ENCODE results near the gene PGBD2. TPM values are rescaled to one million over a fixed set of nuclear protein-coding genes. Genes with fewer than 3 reads are reported as not detected.

Gene PGBD2
- total and polyA plus RNA-seq, 2 of the 13 experiments (the other 11 are each of a cell fraction or from before 2014, with no cell fraction given), result 6.0 to 7.4 TPM

GRCh38 chr1:248910761-248911160 lies 4.7 kb downstream of the PGBD2 start:
- ATAC-seq, result no peak
- TF ChIP-seq, protein P1, sequence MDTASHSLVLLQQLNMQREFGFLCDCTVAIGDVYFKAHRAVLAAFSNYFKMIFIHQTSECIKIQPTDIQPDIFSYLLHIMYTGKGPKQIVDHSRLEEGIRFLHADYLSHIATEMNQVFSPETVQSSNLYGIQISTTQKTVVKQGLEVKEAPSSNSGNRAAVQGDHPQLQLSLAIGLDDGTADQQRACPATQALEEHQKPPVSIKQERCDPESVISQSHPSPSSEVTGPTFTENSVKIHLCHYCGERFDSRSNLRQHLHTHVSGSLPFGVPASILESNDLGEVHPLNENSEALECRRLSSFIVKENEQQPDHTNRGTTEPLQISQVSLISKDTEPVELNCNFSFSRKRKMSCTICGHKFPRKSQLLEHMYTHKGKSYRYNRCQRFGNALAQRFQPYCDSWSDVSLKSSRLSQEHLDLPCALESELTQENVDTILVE (CRISPR knock-in tag; IDR thresholded peaks at IDR 0.05), result no peak
- TF ChIP-seq REST (IDR thresholded peaks at IDR 0.05; ENCODE audit: borderline replicate concordance in 1 of 2, low read depth in 1 of 2, low read length in 2 of 2) (no peak), MAZ (IDR thresholded peaks at IDR 0.05; ENCODE audit: borderline replicate concordance, low read depth, low read length) (no peak), MAZ (CRISPR knock-in tag; IDR thresholded peaks at IDR 0.05; ENCODE audit: low read depth) (no peak), KLF16 (CRISPR knock-in tag; IDR thresholded peaks at IDR 0.05) (no peak), HOXA5 (CRISPR knock-in tag; IDR thresholded peaks at IDR 0.05) (no peak), PPARG (CRISPR knock-in tag; conservative IDR thresholded peaks at IDR 0.05) (no peak), ZNF34 (CRISPR knock-in tag; IDR thresholded peaks at IDR 0.05; ENCODE audit: borderline replicate concordance) (no peak)
- TF ChIP-seq, protein P2, sequence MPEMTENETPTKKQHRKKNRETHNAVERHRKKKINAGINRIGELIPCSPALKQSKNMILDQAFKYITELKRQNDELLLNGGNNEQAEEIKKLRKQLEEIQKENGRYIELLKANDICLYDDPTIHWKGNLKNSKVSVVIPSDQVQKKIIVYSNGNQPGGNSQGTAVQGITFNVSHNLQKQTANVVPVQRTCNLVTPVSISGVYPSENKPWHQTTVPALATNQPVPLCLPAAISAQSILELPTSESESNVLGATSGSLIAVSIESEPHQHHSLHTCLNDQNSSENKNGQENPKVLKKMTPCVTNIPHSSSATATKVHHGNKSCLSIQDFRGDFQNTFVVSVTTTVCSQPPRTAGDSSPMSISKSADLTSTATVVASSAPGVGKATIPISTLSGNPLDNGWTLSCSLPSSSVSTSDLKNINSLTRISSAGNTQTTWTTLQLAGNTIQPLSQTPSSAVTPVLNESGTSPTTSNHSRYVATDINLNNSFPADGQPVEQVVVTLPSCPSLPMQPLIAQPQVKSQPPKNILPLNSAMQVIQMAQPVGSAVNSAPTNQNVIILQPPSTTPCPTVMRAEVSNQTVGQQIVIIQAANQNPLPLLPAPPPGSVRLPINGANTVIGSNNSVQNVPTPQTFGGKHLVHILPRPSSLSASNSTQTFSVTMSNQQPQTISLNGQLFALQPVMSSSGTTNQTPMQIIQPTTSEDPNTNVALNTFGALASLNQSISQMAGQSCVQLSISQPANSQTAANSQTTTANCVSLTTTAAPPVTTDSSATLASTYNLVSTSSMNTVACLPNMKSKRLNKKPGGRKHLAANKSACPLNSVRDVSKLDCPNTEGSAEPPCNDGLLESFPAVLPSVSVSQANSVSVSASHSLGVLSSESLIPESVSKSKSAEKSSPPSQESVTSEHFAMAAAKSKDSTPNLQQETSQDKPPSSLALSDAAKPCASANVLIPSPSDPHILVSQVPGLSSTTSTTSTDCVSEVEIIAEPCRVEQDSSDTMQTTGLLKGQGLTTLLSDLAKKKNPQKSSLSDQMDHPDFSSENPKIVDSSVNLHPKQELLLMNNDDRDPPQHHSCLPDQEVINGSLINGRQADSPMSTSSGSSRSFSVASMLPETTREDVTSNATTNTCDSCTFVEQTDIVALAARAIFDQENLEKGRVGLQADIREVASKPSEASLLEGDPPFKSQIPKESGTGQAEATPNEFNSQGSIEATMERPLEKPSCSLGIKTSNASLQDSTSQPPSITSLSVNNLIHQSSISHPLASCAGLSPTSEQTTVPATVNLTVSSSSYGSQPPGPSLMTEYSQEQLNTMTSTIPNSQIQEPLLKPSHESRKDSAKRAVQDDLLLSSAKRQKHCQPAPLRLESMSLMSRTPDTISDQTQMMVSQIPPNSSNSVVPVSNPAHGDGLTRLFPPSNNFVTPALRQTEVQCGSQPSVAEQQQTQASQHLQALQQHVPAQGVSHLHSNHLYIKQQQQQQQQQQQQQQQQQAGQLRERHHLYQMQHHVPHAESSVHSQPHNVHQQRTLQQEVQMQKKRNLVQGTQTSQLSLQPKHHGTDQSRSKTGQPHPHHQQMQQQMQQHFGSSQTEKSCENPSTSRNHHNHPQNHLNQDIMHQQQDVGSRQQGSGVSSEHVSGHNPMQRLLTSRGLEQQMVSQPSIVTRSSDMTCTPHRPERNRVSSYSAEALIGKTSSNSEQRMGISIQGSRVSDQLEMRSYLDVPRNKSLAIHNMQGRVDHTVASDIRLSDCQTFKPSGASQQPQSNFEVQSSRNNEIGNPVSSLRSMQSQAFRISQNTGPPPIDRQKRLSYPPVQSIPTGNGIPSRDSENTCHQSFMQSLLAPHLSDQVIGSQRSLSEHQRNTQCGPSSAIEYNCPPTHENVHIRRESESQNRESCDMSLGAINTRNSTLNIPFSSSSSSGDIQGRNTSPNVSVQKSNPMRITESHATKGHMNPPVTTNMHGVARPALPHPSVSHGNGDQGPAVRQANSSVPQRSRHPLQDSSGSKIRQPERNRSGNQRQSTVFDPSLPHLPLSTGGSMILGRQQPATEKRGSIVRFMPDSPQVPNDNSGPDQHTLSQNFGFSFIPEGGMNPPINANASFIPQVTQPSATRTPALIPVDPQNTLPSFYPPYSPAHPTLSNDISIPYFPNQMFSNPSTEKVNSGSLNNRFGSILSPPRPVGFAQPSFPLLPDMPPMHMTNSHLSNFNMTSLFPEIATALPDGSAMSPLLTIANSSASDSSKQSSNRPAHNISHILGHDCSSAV (CRISPR knock-in tag; IDR thresholded peaks at IDR 0.05; ENCODE audit: borderline replicate concordance), result no peak
- no peak for FAIRE-seq
- no peak for DNase-seq (ENCODE audit: low spot score)
- Histone ChIP-seq H3K4me1 (ENCODE audit: insufficient read depth, low read length) (peaks cover 15% of the 10 kb centered on the region), H3K27me3 (ENCODE audit: control insufficient read depth in 1 of 2, insufficient read depth in 2 of 2, low read length in 2 of 2) (no peaks in the 10 kb centered on the region; a peak in 1 of 5 replicates), H3K27ac (ENCODE audit: extremely low read length, insufficient read depth, low read length) (no peak overlapping the region), H3K36me3 (replicated peaks in 1 of 2; ENCODE audit: control insufficient read depth in 1 of 2, insufficient read depth in 2 of 2, low read length in 2 of 2) (peaks cover 14 to 23% of the 10 kb centered on the region in 2 experiments; a peak in 4 of 5 replicates), H3K9me3 (ENCODE audit: low read length) (no peaks in the 10 kb centered on the region), H3K4me3 (replicated peaks in 1 of 3; ENCODE audit: insufficient read depth in 1 of 3, low read depth in 2 of 3, low read length in 3 of 3) (no peak overlapping the region), H2AFZ (ENCODE audit: low read length) (no peak overlapping the region), H3K4me2 (ENCODE audit: low read depth, low read length) (no peak overlapping the region), H4K20me1 (ENCODE audit: insufficient read depth, low read length) (no peaks in the 10 kb centered on the region), H3K79me2 (ENCODE audit: insufficient read depth, low read length) (peaks cover 24% of the 10 kb centered on the region), H3K9ac (ENCODE audit: insufficient read depth, low read depth, low read length) (no peak overlapping the region)
- BruUV-seq (replicated peaks), result no TSS peak
- in situ Hi-C loops (cut with HindIII; ENCODE audit: extremely low pct_ligation_motif_present, low pct_unique_long_range_greater_than_20kb), result no loop called here
- WGBS (ENCODE audit: low lambda C conversion rate), result 97% methylated on average over 6 of the region's 6 CpGs
- intact Hi-C loops (cut with micrococcal nuclease; ENCODE audit: unreplicated experiment), result no loop called here
- ChIA-PET POLR2A (no interaction called here), CTCF (ENCODE audit: low intra/inter-chr PET ratio, low total read pairs) (no interaction called here)

All from HepG2 (cell line).